ENCODE results near the gene APBA3.

APBA3 gene

GRCh38 chr19:3719868-3720267 is 41.6 kb downstream of the APBA3 start:
- FAIRE-seq = no peak

- no peak for FAIRE-seq
Observed at GRCh38 chr19:3716147-3716668, 45.3 kb downstream of the APBA3 start.

GRCh38 chr19:3712663-3713611 is 48.6 kb downstream of the APBA3 start:
- no peak for FAIRE-seq

GRCh38 chr19:3710265-3710812 is 51.2 kb downstream of the APBA3 start:
- no peak for FAIRE-seq

GRCh38 chr19:3708207-3708931 is 53.1 kb downstream of the APBA3 start, which contains the start of gene TJP3:
Gene TJP3 (plus strand): TSS chr19:3708384. CDS start chr19:3728433, 20,049 bp downstream.
- FAIRE-seq = no peak

GRCh38 chr19:3707868-3708206 is 53.7 kb downstream of the APBA3 start:
- FAIRE-seq = no peak

GRCh38 chr19:3701200-3701599 is 60.3 kb downstream of the APBA3 start:
- no peak for FAIRE-seq

Data from colon (tissue), 2 donors.